IMR-90 (cell line): ENCODE measurements around the gene CTNNBIP1. TPM values are rescaled to one million over a fixed set of nuclear protein-coding genes. Genes with fewer than 3 reads are reported as not detected.

ENCODE experiments used
- ATAC-seq: fragments of 200-7000 bp; cut with Tn5 transposase; 2 replicates; pipeline ENCODE4 v1.9.1; 2020; ENCODE audit warnings: low read depth, mild to moderate bottlenecking, moderate library complexity
- BruUV-seq: library from RNA; stranded (reverse); fragments of 400-500 nt; replicated peaks from 2 replicates; lab custom pipeline; 2021; lab: Mats Ljungman, UMichigan
- CTCF ChIA-PET: fragments of 300-600 bp; formaldehyde crosslinking; extraction: SDS; loops from one replicate; lab custom pipeline; 2021; ENCODE audit warnings: antibody characterized with exemption; lab: Yijun Ruan, JAX
- POLR2A ChIA-PET: fragments of 300-600 bp; sonication (Branson Sonifier 250); formaldehyde crosslinking; loops from one replicate; lab custom pipeline; 2022; ENCODE audit warnings: antibody characterized with exemption; ENCODE audit not compliant: unreplicated experiment; lab: Charles Lee
- DNase-seq: peaks from one replicate; pipeline ENCODE4 v3.0.0; 2013
- H2AFZ ChIP-seq: replicated peaks from 2 replicates; pipeline ENCODE3; 2013; ENCODE audit warnings: low read length, mild to moderate bottlenecking; ENCODE audit not compliant: poor library complexity
- H2AK5ac ChIP-seq: 2 replicates; pipeline ENCODE4 v1.6.1; 2013; ENCODE audit warnings: low read depth, low read length, inconsistent platforms
- H2AK9ac ChIP-seq: replicated peaks from 2 replicates; pipeline ENCODE3; 2013; ENCODE audit warnings: mild to moderate bottlenecking, low read depth, low read length, moderate library complexity; ENCODE audit not compliant: poor library complexity
- H2BK120ac ChIP-seq: 2 replicates; pipeline ENCODE4 v1.6.1; 2013; ENCODE audit warnings: low read depth, low read length, inconsistent platforms
- H2BK15ac ChIP-seq: 3 replicates; pipeline ENCODE4 v1.6.1; 2013; ENCODE audit warnings: low read depth, low read length, inconsistent platforms
- H2BK20ac ChIP-seq: 2 replicates; pipeline ENCODE4 v1.6.1; 2013; ENCODE audit warnings: low read depth, mild to moderate bottlenecking, inconsistent platforms, low read length, moderate library complexity
- H2BK5ac ChIP-seq: 2 replicates; pipeline ENCODE4 v1.6.1; 2013; ENCODE audit warnings: mild to moderate bottlenecking, low read depth, low read length, inconsistent platforms; ENCODE audit not compliant: poor library complexity, severe bottlenecking
- H3K14ac ChIP-seq: replicated peaks from 2 replicates; pipeline ENCODE4 v1.6.1; 2013; ENCODE audit warnings: low read depth, low read length, inconsistent platforms
- H3K18ac ChIP-seq: 2 replicates; pipeline ENCODE4 v1.6.1; 2013; ENCODE audit warnings: low read depth, low read length, control low read depth
- H3K23ac ChIP-seq: 2 replicates; pipeline ENCODE4 v1.6.1; 2013; ENCODE audit warnings: low read depth, low read length, inconsistent platforms
- H3K27ac ChIP-seq: 2 replicates; pipeline ENCODE4 v1.5.1; 2013; ENCODE audit warnings: mild to moderate bottlenecking, control low read depth, low read length; ENCODE audit not compliant: insufficient read depth
- H3K27me3 ChIP-seq: 2 replicates; pipeline ENCODE4 v1.6.1; 2013; ENCODE audit warnings: low read length; ENCODE audit not compliant: control insufficient read depth, insufficient read depth
- H3K36me3 ChIP-seq: 2 replicates; pipeline ENCODE4 v1.6.1; 2013; ENCODE audit warnings: low read length, mixed read lengths; ENCODE audit not compliant: control insufficient read depth, insufficient read depth
- H3K4ac ChIP-seq: 2 replicates; pipeline ENCODE4 v1.6.1; 2013; ENCODE audit warnings: low read depth, low read length, inconsistent platforms
- H3K4me1 ChIP-seq: 2 replicates; pipeline ENCODE4 v1.6.1; 2013; ENCODE audit warnings: low read length, mixed read lengths; ENCODE audit not compliant: control insufficient read depth, insufficient read depth
- H3K4me2 ChIP-seq: 2 replicates; pipeline ENCODE4 v1.6.1; 2013; ENCODE audit warnings: low read depth, mild to moderate bottlenecking, control low read depth, low read length, moderate library complexity
- H3K4me3 ChIP-seq: 2 replicates; pipeline ENCODE4 v1.5.1; 2013; ENCODE audit warnings: low read depth, mild to moderate bottlenecking, control low read depth, low read length, moderate library complexity; ENCODE audit not compliant: insufficient read depth
- H3K56ac ChIP-seq: 2 replicates; pipeline ENCODE4 v1.6.1; 2013; ENCODE audit warnings: low read length, inconsistent platforms; ENCODE audit not compliant: insufficient read depth; ENCODE audit errors: extremely low read depth
- H3K79me1 ChIP-seq, 2 experiments: 2 replicates each; pipeline ENCODE4 v1.6.1; 2013; ENCODE audit warnings: low read length in 2 of 2, inconsistent platforms in 1 of 2, low read depth in 1 of 2
- H3K9ac ChIP-seq: 2 replicates; pipeline ENCODE4 v1.6.1; 2013; ENCODE audit warnings: low read depth, low read length, control low read depth
- H3K9me1 ChIP-seq: 2 replicates; pipeline ENCODE4 v1.6.1; 2013; ENCODE audit warnings: low read length, inconsistent platforms; ENCODE audit not compliant: insufficient read depth
- H3K9me3 ChIP-seq: 2 replicates; pipeline ENCODE4 v1.6.1; 2013; ENCODE audit warnings: low read length; ENCODE audit not compliant: control insufficient read depth, insufficient read depth
- H4K20me1 ChIP-seq: 2 replicates; pipeline ENCODE4 v1.6.1; 2013; ENCODE audit warnings: low read length, inconsistent platforms; ENCODE audit not compliant: insufficient read depth
- H4K5ac ChIP-seq: 2 replicates; pipeline ENCODE4 v1.6.1; 2013; ENCODE audit warnings: mild to moderate bottlenecking, low read depth, low read length, control low read depth
- H4K8ac ChIP-seq, 2 experiments: 2 replicates each; pipeline ENCODE4 v1.6.1; 2013; ENCODE audit warnings: low read depth in 2 of 2, low read length in 2 of 2, control low read depth in 1 of 2, inconsistent platforms in 1 of 2
- H4K91ac ChIP-seq: 2 replicates; pipeline ENCODE4 v1.6.1; 2013; ENCODE audit warnings: low read depth, low read length, inconsistent platforms; ENCODE audit not compliant: insufficient read depth
- CEBPB ChIP-seq: IDR thresholded peaks from 2 replicates; pipeline ENCODE4 v1.6.1; 2012; ENCODE audit warnings: low read depth, low read length, improper control_type of control experiment
- FOS ChIP-seq: fragments of 150-350 bp; IDR thresholded peaks from 2 replicates; pipeline ENCODE4 v1.6.1; 2016; ENCODE audit warnings: low read depth, low read length
- RCOR1 ChIP-seq: IDR thresholded peaks from 2 replicates; pipeline ENCODE4 v1.6.1; 2012; ENCODE audit warnings: mild to moderate bottlenecking, low read length, improper control_type of control experiment; ENCODE audit not compliant: insufficient replicate concordance
- RFX5 ChIP-seq: IDR thresholded peaks from 2 replicates; pipeline ENCODE4 v1.8.0; 2012; ENCODE audit warnings: low read depth, mild to moderate bottlenecking, low read length, moderate library complexity
- WGBS, 2 experiments: methylation state at CpG; one replicate each; pipeline versions ENCODE4 v1.1.5 to v1.1.7; 2013; ENCODE audit warnings: missing lambda C conversion rate in 2 of 2; ENCODE audit not compliant: insufficient read length in 1 of 2; ENCODE audit errors: extremely low coverage in 2 of 2; 5-methylcytosine and 5-hydroxymethylcytosine counted together
- dilution Hi-C: fragments of 300-500 bp; cut with HindIII; formaldehyde crosslinking; loops from one replicate; pipeline ENCODE4 v1.14.3; 2018; ENCODE audit warnings: low sequenced_read_pairs; ENCODE audit not compliant: unreplicated experiment
- in situ Hi-C: fragments of 300-500 bp; cut with MboI; formaldehyde crosslinking; loops from 3 replicates; pipeline ENCODE4 v1.14.3; 2019; ENCODE audit warnings: low sequenced_read_pairs, inconsistent platforms, mixed read lengths
- intact Hi-C: fragments of 100-400 bp; cut with micrococcal nuclease; formaldehyde crosslinking; loops from 2 replicates; pipeline ENCODE4 v1.10.0; 2022
- polyA plus RNA-seq, 3 experiments: library from polyadenylated mRNA; depleted of rRNA; stranded (reverse); fragments of >200 nt; gene quantifications; 2 replicates each; pipeline ENCODE4 v1.2.3, GENCODE V29; 2012; ENCODE audit warnings: low replicate concordance in 1 of 3
- total RNA-seq: library from RNA; depleted of rRNA; stranded (reverse); fragments of >200 nt; gene quantifications from 2 replicates; pipeline ENCODE4 v1.2.3, GENCODE V29; 2012

Gene CTNNBIP1
- total and polyA plus RNA-seq, 2 of the 4 experiments (the other 2 are of a cell fraction): 24.7 to 28.5 TPM

GRCh38 chr1:9916452-9916851 lies 6.4 kb upstream of the CTNNBIP1 start:
- no peak overlapping the region for H2BK5ac ChIP-seq
- no TSS peak for BruUV-seq
- no peaks in the 10 kb centered on the region for H3K27me3 ChIP-seq
- H3K18ac ChIP-seq: no peak overlapping the region
- POLR2A ChIA-PET: no interaction called here
- no peak overlapping the region for H3K9ac ChIP-seq
- no peaks in the 10 kb centered on the region for H3K79me1 ChIP-seq
- dilution Hi-C loops: no loop called here
- H3K4me1 ChIP-seq: no peaks in the 10 kb centered on the region
- H3K4me2 ChIP-seq: no peak overlapping the region
- H4K8ac ChIP-seq: no peak overlapping the region
- no peaks in the 10 kb centered on the region for H3K36me3 ChIP-seq
- H2AK9ac ChIP-seq: no peak overlapping the region
- ATAC-seq (no peak), DNase-seq (no peak)
- no peak overlapping the region for H4K91ac ChIP-seq
- H2BK120ac ChIP-seq: no peak overlapping the region
- in situ Hi-C loops: no loop called here
- no peaks in the 10 kb centered on the region for H4K20me1 ChIP-seq
- no peak overlapping the region for H3K4ac ChIP-seq
- no peak overlapping the region for H2BK15ac ChIP-seq
- H3K9me1 ChIP-seq: no peaks in the 10 kb centered on the region
- no peak overlapping the region for H3K14ac ChIP-seq
- H3K9me3 ChIP-seq: no peaks in the 10 kb centered on the region
- H2AK5ac ChIP-seq: no peak overlapping the region
- H4K5ac ChIP-seq: no peak overlapping the region
- H2AFZ ChIP-seq: no peak overlapping the region
- H3K4me3 ChIP-seq: no peak overlapping the region
- intact Hi-C loops: no loop called here
- CTCF ChIA-PET: no interaction called here
- H3K23ac ChIP-seq: no peak overlapping the region
- TF ChIP-seq CEBPB (no peak), RCOR1 (no peak), RFX5 (no peak), FOS (no peak)
- WGBS, 2 experiments: no CpG with 5 or more reads among the region's 2 CpGs
- H2BK20ac ChIP-seq: no peak overlapping the region
- H3K27ac ChIP-seq: no peak overlapping the region
- H3K56ac ChIP-seq: no peak overlapping the region
